NCI-H1417 (cell line): ENCODE measurements around the gene ATP7B.
A peak's percentile ranks its signal among the peaks of the same experiment; 100 is the strongest.

ENCODE experiments used
- DNase-seq, 3 experiments: peaks; one replicate each; lab custom pipeline; 2025; lab: John Stamatoyannopoulos, UW

Gene ATP7B

GRCh38 chr13:51894239-51894638, 117.0 kb downstream of the ATP7B start:
- DNase-seq, result peak in 1 of 3 experiments; percentile 11

GRCh38 chr13:51892657-51893056, 118.6 kb downstream of the ATP7B start:
- DNase-seq, result no peak

GRCh38 chr13:51887468-51887867, 123.8 kb downstream of the ATP7B start:
- no peak for DNase-seq

GRCh38 chr13:51885651-51886050, 125.6 kb downstream of the ATP7B start:
- DNase-seq, result no peak

- no peak for DNase-seq
These were observed 128.0 kb downstream of the ATP7B start for GRCh38 chr13:51883226-51883600.
